Endothelial cell (in vitro differentiated cells): ENCODE data around the gene N4BP2. TPM values are rescaled to one million over a fixed set of nuclear protein-coding genes. Genes with fewer than 3 reads are reported as not detected.

Source experiments
- DNase-seq: peaks from one replicate; pipeline ENCODE4 v3.0.0; 2021; ENCODE audit warnings: low spot score
- H3K27ac Mint-ChIP-seq: one replicate; pipeline ENCODE4 v1.8.0; 2021; ENCODE audit warnings: mixed read lengths, inconsistent platforms; ENCODE audit not compliant: unreplicated experiment
- H3K27me3 Mint-ChIP-seq: one replicate; pipeline ENCODE4 v1.8.0; 2021; ENCODE audit warnings: mild to moderate bottlenecking, moderate library complexity, mixed read lengths, inconsistent platforms; ENCODE audit not compliant: unreplicated experiment
- H3K36me3 Mint-ChIP-seq: one replicate; pipeline ENCODE4 v1.8.0; 2021; ENCODE audit warnings: mild to moderate bottlenecking, low read depth, mixed read lengths, inconsistent platforms; ENCODE audit not compliant: unreplicated experiment
- H3K4me1 Mint-ChIP-seq: one replicate; pipeline ENCODE4 v1.8.0; 2021; ENCODE audit warnings: mild to moderate bottlenecking, mixed read lengths, inconsistent platforms; ENCODE audit not compliant: unreplicated experiment
- H3K4me3 Mint-ChIP-seq: one replicate; pipeline ENCODE4 v1.8.0; 2021; ENCODE audit warnings: mild to moderate bottlenecking, mixed read lengths, inconsistent platforms; ENCODE audit not compliant: unreplicated experiment
- H3K9me3 Mint-ChIP-seq: one replicate; pipeline ENCODE4 v1.8.0; 2021; ENCODE audit warnings: mixed read lengths, inconsistent platforms; ENCODE audit not compliant: unreplicated experiment
- total RNA-seq: library from RNA; stranded (reverse); fragmentation: NEBNext Ultra II Directional; extraction: Animal tissue kit (Norgen Biotek cat#: 25700); gene quantifications from one replicate; pipeline ENCODE4 v1.2.1, GENCODE V29; 2021; ENCODE audit not compliant: unreplicated experiment
- TF ChIP-seq, protein P1 (sequence below): fragments of 200-600 bp; sonication (generic); IDR thresholded peaks from one replicate; pipeline ENCODE4 v1.5.0; 2021; ENCODE audit warnings: antibody characterized with exemption; ENCODE audit not compliant: unreplicated experiment

Gene N4BP2
- total RNA-seq, 1 donor from 2014 or later, result 24.9 TPM

DNA sequence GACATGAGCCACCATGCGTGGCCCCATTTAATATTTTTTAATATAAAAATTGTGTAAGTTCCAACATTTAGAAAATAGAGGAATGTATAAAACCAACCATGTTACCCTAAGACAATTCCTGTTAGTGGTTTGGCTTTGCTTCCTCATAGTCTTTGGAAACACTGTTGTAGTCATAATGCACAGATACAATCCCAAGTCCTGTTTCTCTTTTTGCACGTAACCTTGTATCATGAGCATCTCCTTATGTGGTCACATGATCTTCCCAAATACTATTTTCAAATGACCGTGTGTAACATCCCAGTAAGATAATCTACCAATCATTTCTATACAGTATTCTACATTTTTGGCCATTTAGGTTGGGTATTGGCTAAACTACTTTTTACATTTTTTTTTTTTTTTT lies 126.3 kb downstream of the N4BP2 start:
- H3K4me3 Mint-ChIP-seq, result no peak overlapping the region
- H3K27ac Mint-ChIP-seq, result no peak overlapping the region
- DNase-seq, result no peak
- peaks cover under 1% of the 10 kb centered on the region for H3K27me3 Mint-ChIP-seq
- TF ChIP-seq, protein P1, sequence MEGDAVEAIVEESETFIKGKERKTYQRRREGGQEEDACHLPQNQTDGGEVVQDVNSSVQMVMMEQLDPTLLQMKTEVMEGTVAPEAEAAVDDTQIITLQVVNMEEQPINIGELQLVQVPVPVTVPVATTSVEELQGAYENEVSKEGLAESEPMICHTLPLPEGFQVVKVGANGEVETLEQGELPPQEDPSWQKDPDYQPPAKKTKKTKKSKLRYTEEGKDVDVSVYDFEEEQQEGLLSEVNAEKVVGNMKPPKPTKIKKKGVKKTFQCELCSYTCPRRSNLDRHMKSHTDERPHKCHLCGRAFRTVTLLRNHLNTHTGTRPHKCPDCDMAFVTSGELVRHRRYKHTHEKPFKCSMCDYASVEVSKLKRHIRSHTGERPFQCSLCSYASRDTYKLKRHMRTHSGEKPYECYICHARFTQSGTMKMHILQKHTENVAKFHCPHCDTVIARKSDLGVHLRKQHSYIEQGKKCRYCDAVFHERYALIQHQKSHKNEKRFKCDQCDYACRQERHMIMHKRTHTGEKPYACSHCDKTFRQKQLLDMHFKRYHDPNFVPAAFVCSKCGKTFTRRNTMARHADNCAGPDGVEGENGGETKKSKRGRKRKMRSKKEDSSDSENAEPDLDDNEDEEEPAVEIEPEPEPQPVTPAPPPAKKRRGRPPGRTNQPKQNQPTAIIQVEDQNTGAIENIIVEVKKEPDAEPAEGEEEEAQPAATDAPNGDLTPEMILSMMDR, result no peak
- no peaks in the 10 kb centered on the region for H3K36me3 Mint-ChIP-seq
- no peaks in the 10 kb centered on the region for H3K9me3 Mint-ChIP-seq
- H3K4me1 Mint-ChIP-seq, result peaks cover 7% of the 10 kb centered on the region

DNA sequence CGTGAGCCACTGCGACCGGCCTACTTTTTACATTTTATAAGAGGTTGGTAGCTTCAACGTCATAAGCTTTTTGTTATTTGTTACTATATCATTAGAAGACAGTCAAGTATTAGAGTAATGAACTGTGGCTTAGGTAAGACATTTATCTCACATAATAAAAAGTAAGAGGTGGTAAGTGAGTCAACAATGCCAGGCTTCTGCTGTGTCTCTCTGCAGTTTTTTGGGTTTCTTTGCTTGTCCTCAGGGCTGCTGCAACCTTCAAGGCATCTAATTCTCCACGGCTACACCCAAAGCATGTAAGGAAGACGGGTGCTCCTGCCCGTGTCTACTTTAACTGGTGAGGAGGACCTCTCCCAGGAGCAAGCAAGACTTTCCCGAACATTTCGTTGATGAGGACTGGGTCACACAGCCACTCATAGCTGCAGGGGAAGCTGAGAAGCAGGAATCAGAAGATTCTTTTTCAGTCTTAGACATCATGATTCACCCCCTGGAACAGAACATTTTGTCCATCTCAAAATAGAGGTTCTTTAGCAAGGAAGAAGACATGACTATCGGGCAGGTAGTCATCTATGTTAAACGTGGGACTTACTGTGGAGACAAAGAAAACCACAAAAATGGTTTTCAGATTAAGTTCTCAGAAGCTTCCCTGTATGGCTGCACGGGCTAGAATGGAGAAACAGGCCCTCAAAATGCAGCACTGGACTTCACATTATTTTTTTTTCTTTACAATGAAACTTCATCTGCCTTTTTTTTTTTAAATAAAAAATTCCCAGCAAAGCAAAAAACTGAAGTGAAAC lies 127.2 kb downstream of the N4BP2 start:
- TF ChIP-seq, protein P1, result no peak
- DNase-seq, result no peak
- Mint-ChIP-seq H3K4me3 (no peak overlapping the region), H3K27me3 (no peaks in the 10 kb centered on the region), H3K36me3 (no peaks in the 10 kb centered on the region), H3K27ac (no peak overlapping the region), H3K4me1 (peaks cover under 1% of the 10 kb centered on the region), H3K9me3 (no peaks in the 10 kb centered on the region)

DNA sequence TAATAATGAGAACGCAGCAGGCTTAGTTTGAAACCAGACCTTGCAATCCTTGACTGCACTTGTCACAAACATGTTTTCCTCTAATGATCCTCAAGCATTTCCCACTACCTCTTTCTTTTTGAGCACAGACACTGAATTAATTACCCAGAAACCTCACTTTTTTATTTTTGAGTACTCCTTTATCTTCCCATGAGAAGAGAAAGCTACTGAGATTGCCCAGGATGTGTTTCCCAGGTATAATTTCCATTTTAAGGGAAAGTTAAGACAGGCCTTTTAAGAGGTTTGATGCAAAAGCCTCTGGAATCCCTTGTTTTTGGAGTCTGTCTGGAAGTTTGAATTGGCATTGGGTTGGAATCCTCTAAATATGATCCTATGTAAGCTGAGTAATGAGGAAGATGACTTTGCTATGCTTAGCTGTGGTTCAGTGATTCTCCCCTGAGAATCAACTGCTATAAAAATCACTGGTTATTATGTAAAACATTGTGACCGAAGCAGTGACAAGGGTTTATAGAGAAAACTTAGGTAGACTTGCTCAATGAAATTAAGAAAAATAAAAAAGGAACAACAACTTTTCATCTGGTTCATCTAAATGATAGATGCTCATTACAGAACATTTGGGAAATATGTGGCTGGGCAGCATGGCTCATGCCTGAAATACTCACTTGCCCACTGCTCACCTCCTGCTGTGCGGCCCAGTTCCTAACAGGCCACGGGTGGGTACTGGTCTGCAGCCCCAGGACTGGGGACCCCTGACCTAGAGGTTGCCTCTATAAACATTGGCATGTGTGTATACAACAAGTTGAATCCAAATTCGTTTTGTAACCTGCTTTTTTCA lies 129.4 kb downstream of the N4BP2 start:
- Mint-ChIP-seq H3K36me3 (no peaks in the 10 kb centered on the region), H3K9me3 (no peaks in the 10 kb centered on the region), H3K27ac (no peak overlapping the region), H3K4me1 (no peaks in the 10 kb centered on the region), H3K27me3 (no peaks in the 10 kb centered on the region), H3K4me3 (no peak overlapping the region)
- DNase-seq, result no peak
- TF ChIP-seq, protein P1, result no peak

DNA sequence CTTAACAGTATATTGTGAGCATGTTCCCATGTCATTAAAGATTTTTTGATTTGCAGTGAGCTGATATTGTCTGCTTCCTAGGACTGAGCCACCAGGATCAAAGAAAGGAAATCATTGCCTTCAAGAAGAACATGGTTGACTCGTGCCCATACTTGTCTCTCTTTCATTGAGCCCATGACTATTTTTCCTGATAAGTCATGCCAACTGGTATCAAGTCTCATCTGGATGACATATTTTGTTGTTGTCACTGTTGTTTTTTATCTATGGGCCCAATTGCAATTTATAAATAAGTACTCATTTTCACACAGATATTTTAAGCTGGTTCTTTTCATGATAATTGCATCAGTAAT lies 130.0 kb downstream of the N4BP2 start:
- no peaks in the 10 kb centered on the region for H3K36me3 Mint-ChIP-seq
- H3K9me3 Mint-ChIP-seq, result no peaks in the 10 kb centered on the region
- H3K4me3 Mint-ChIP-seq, result no peak overlapping the region
- H3K4me1 Mint-ChIP-seq, result no peaks in the 10 kb centered on the region
- H3K27ac Mint-ChIP-seq, result no peak overlapping the region
- no peak for DNase-seq
- TF ChIP-seq, protein P1, result no peak
- no peaks in the 10 kb centered on the region for H3K27me3 Mint-ChIP-seq
